Measurements from ENCODE around the gene ZBTB25.
A peak's percentile ranks its signal among the peaks of the same experiment; 100 is the strongest.

ZBTB25 gene

GRCh38 chr14:64515053-64515452 lies 11.4 kb upstream of the ZBTB25 start:
- no peak for DNase-seq

DNA sequence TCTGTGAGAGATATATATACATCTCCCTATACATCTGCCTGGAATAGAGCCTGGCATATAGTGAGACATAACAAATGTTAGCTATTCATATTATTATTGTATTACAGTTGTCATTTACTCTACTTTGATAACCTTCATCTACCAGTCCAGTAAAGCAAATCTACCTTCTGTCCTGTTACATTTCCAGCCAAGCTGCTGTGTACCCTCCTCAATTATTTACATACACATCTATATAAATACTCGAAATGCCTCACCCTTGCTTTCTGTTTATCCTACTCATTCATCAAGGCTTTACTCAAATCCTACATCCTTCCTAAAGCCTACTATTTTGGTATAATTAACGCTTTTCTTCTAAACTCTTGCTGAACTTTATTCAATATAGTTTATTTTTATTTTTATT lies 9.6 kb upstream of the ZBTB25 start:
- no peak for DNase-seq

DNA sequence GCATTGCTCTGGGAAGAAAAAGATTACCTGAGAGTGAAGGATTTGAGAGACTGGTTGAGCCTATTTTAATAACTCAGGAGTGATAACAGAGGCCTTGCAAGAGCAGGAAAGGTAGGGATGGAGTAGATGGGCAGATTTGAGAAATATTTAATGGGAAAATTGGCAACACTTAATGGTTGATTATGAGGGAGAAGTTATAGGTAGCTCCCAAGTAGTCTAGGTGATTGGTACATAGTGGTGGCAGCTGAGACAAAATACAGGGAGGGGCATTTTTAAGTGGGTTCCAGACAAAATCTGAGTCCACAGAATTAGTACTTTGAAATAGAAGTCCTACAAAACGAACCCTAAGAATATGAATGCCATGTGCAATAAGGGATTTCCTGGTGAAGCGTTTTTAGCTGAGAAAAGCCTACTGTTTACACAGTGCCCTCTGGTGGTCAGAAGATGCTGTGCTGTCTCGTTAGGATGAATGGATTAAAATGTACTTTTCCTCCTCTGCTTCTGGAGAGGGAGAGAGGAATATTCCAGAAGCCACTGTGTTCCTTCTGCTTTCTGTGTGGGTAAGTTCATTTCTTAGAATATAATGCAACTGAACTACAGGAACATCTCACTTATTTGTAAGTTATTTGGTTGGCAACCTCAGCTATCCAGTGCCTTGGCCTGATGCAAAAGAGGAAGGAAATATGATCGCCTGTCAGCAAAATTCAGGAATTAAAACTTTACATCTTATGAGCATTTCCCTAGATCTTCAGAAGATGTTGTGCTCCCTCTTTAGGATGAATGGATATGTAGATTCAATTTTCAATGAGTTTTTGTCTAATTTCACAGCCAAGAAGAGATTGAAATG lies 7.4 kb upstream of the ZBTB25 start:
- DNase-seq = peak; percentile 71

DNA sequence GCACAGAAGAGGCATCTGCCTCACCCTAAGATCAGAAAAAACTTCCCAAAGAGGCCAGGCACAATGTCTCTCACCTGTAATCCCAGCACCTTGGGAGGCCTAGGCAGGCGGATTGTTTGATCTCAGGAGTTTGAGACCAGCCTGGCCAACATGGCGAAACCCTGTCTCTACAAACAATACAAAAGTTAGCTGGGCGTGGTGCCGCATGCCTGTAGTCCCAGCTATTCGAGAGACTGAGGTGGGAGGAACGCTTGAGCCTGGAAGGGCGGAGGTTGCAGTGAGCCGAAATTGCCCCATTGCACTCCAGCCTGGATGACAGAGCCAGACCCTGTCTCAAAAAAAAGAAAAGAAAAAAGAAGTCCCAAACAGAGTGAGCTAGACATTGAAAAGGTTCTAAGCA lies 5.4 kb upstream of the ZBTB25 start:
- DNase-seq = no peak

- peak; percentile 80 for DNase-seq
These were observed 4.7 kb upstream of the ZBTB25 start for GRCh38 chr14:64508215-64508776.

DNA sequence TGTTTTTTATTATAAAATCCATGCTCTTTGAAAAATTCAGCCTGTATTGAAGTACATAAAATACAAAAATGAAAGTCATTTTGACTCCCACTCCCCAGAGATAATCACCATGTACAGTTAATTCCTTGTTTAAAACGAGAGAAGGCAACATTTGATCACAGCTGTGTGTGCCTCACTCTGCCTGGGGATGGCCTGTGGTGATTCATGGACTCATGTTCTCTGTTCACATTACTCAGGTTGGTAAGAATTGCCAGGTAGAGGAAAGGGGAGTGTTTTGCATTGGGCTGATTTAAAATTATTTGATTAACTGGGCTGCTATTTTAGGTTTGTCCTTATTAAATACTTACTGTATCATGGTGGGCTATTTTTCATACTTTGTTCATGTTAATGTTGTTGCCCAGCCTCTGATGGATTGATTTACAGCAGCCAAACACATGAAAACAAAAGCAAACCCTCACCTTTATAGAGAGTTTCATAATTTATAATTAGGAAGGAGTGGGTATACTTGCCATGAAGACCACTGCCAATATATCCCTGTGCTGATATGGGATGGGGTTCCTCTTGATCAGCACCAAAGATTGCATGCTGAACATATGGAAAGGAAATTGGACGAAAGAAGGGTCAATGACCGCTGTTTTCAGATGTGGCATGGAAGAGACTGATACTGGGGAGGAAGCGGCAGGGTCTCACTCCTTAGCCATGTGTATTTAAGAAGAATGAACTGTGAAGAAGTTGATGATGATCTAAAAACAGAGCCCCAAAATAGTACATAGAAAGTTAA lies 3.9 kb upstream of the ZBTB25 start:
- DNase-seq = peak; percentile 51

DNA sequence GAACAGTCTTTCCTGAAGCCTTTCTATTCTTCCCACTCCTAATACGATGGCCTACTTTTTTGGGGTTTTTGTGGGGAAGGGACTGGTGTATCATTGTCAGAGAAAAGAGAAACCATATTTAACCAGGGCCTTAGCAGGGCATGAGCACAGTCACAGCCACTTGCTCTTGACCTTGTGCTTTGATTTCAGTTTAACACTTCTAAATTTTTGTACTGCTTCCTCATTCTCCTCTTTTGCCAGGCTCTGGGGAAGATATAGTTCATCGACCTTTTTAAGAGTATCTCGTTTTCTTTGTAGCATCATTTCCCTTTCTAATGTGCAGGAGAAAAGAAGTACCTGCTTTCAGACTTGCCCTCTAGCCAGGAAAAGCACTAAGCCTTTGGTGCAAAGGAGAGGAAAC lies 3.1 kb upstream of the ZBTB25 start:
- peak; percentile 24 for DNase-seq

GRCh38 chr14:64504897-64505794 lies 1.5 kb upstream of the ZBTB25 start:
- DNase-seq = peak; percentile 93

- DNase-seq = peak; percentile 90
These were observed 765 bp upstream of the ZBTB25 start, which contains the start of gene ZBTB1 for GRCh38 chr14:64504310-64504896. Gene ZBTB1, plus strand, starts transcription at chr14:64504770. Its CDS starts 16,735 bp downstream, at chr14:64521505.

- DNase-seq = peak; percentile 20
These were observed 678 bp downstream of the ZBTB25 start for GRCh38 chr14:64502887-64503433.

- peak; percentile 29 for DNase-seq
These were observed 1.2 kb downstream of the ZBTB25 start for GRCh38 chr14:64502456-64502855.

- DNase-seq = peak; percentile 18
These were observed 2.0 kb downstream of the ZBTB25 start for GRCh38 chr14:64501411-64502171.

- no peak for DNase-seq
These were observed 3.5 kb downstream of the ZBTB25 start for GRCh38 chr14:64500088-64500487.

GRCh38 chr14:64496764-64497163 lies 6.9 kb downstream of the ZBTB25 start:
- no peak for DNase-seq

- DNase-seq = no peak
These were observed 8.4 kb downstream of the ZBTB25 start for GRCh38 chr14:64495252-64495651.

DNA sequence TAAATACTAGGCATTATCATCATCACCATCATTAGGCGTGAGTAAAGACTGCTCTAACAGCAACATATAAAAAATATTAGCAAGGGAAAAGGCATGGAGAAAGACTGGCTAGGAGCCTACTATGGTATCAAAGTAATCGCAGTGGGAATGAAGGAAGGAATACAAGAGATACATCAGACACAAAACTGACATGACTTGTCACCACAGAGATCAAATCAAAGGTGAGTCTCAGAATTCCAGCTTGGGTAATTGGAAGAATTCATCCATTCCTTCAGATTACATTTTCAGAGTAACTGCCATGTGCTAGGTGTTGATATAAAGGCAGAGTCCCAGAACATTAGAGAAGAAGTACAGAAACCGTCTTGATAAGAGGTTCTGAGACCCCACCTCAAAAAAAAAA lies 10.2 kb downstream of the ZBTB25 start:
- no peak for DNase-seq

- no peak for DNase-seq
These were observed 12.0 kb downstream of the ZBTB25 start for GRCh38 chr14:64491637-64492036.

GRCh38 chr14:64488590-64489099 lies 15.0 kb downstream of the ZBTB25 start:
- no peak for DNase-seq

DNA sequence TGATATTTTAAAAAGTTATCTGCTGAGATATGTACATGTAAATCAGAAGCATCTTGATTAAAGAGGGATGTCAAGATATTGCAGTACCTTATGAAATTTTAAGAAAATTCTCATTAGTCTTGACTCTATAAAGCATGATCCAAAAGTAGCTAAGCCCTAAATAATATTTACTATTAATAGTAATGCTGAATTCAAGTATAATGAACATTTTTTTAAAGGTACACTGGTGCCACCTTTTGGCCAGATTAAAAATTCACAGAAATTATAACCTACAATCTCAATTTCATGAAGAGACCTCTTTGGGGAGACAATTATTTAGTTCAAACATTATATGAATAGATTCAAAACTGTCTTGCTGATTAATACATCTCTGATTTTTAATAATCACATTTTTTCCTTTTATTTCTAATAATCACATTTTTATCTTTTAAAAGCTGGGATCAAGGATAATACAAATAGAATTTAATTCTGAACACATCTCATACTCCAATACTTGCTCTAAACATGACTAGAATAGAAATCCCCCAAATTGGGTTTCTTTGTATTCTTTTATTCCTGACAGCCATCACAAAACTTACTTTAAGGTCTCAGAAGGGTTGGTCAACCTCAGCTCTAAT lies 24.9 kb downstream of the ZBTB25 start:
- DNase-seq = no peak

DNA sequence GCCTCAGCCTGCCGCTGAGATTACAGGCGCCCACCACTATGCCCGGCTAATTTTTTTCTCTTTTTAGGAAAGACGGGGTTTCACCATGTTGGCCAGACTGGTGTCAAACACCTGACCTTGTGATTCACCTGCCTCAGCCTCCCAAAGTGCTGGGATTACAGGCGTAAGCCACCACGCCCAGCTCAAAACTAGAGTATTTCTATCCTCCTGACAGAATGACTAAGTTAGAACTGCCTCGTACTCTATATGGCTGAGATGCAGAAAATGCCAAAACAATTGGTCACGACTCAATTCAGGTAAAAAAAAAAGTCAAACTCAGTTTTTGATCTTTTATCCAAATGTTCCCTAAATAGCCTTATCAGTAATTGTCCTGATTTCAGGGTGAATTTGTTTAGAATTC lies 27.2 kb downstream of the ZBTB25 start:
- no peak for DNase-seq
